ENCODE measurements around the gene PINK1. TPM values are rescaled to one million over a fixed set of nuclear protein-coding genes. Genes with fewer than 3 reads are reported as not detected.

The PINK1 gene
- total RNA-seq, 4 donors from 2014 or later, result 149 to 173 (median 161) TPM

GRCh38 chr1:20632386-20632785, 872 bp upstream of the PINK1 start:
- intact Hi-C loops (cut with DNase I; ENCODE audit: low total_unique reads), result loop anchor here (5.0 kb wide), 1 partner anchor 110 kb away; no protein-coding TSS in a partner anchor
- TF ChIP-seq CTCF (IDR thresholded peaks at IDR 0.05) (no peak), POLR2A (IDR thresholded peaks at IDR 0.05) (no peak)
- 81 to 88% methylated on average over 3 of the region's 3 CpGs for WGBS, 2 donors
- DNase-seq (ENCODE audit: low spot score in 2 of 2), result no peak
- H3K4me3 ChIP-seq (ENCODE audit: low read depth, poor library complexity, severe bottlenecking), result no peak overlapping the region

- WGBS, 2 donors, result 1 to 2% methylated on average over 11 of the region's 11 CpGs
- TF ChIP-seq CTCF (IDR thresholded peaks at IDR 0.05), result no peak
- no peak for TF ChIP-seq POLR2A (IDR thresholded peaks at IDR 0.05)
- intact Hi-C loops (cut with DNase I; ENCODE audit: low total_unique reads), result loop anchor here (5.0 kb wide), 1 partner anchor 112 kb away; no protein-coding TSS in a partner anchor
- H3K4me3 ChIP-seq (ENCODE audit: low read depth, poor library complexity, severe bottlenecking), result peak overlapping the region; percentile 99
- no peak for DNase-seq (ENCODE audit: low spot score in 2 of 2)
Observed at GRCh38 chr1:20634065-20634593, 871 bp downstream of the PINK1 start.

GRCh38 chr1:20634594-20635084, 1.4 kb downstream of the PINK1 start:
- peak in 1 of 2 donors; percentile 31 for DNase-seq (ENCODE audit: low spot score in 2 of 2)
- no peak for TF ChIP-seq POLR2A (IDR thresholded peaks at IDR 0.05)
- TF ChIP-seq CTCF (IDR thresholded peaks at IDR 0.05), result no peak
- H3K4me3 ChIP-seq (ENCODE audit: low read depth, poor library complexity, severe bottlenecking), result no peak overlapping the region
- WGBS, 2 donors, result 6 to 20% methylated on average over 4 of the region's 4 CpGs
- intact Hi-C loops (cut with DNase I; ENCODE audit: low total_unique reads), result loop anchor here (5.0 kb wide), 1 partner anchor 112 kb away; no protein-coding TSS in a partner anchor

GRCh38 chr1:20636785-20637347, 3.6 kb downstream of the PINK1 start:
- DNase-seq (ENCODE audit: low spot score in 2 of 2), result no peak
- 84 to 87% methylated on average over 8 of the region's 8 CpGs for WGBS, 2 donors
- TF ChIP-seq CTCF (IDR thresholded peaks at IDR 0.05) (no peak), POLR2A (IDR thresholded peaks at IDR 0.05) (no peak)
- intact Hi-C loops (cut with DNase I; ENCODE audit: low total_unique reads), result no loop called here
- no peak overlapping the region for H3K4me3 ChIP-seq (ENCODE audit: low read depth, poor library complexity, severe bottlenecking)

GRCh38 chr1:20640183-20640597, 6.9 kb downstream of the PINK1 start:
- intact Hi-C loops (cut with DNase I; ENCODE audit: low total_unique reads), result no loop called here
- whole genome bisulfite sequencing, 2 donors, result 29 to 33% methylated on average over 6 of the region's 6 CpGs
- TF ChIP-seq CTCF (IDR thresholded peaks at IDR 0.05), result no peak
- TF ChIP-seq POLR2A (IDR thresholded peaks at IDR 0.05), result no peak
- H3K4me3 ChIP-seq (ENCODE audit: low read depth, poor library complexity, severe bottlenecking), result no peak overlapping the region
- peak in 1 of 2 donors; percentile 55 for DNase-seq (ENCODE audit: low spot score in 2 of 2)

All from lower leg skin (tissue), 4 donors.